NCI-H1930 (cell line): ENCODE results near the gene NTM.

Source experiments
- DNase-seq, 2 experiments: peaks; one replicate each; lab custom pipeline; 2025; lab: John Stamatoyannopoulos, UW

Gene NTM

DNA sequence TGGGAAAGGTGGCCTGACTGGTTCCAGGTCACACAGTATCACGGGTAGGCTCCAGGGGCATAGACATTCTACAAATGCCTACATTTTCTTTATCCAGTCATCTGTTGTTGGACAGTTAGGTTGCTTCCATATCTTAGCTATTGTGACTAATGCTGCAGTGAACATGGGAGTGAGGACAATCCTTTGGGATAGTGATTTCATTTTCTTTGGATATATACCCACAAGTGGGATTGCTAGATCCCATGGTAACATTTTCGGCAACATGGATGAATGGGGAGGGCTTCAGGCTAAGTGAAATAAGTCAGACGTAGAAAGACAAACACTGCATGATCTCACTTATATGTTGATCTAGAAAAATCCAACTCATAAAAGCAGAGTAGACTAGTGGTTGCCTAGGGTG lies 744.3 kb downstream of the NTM start:
- DNase-seq = no peak

DNA sequence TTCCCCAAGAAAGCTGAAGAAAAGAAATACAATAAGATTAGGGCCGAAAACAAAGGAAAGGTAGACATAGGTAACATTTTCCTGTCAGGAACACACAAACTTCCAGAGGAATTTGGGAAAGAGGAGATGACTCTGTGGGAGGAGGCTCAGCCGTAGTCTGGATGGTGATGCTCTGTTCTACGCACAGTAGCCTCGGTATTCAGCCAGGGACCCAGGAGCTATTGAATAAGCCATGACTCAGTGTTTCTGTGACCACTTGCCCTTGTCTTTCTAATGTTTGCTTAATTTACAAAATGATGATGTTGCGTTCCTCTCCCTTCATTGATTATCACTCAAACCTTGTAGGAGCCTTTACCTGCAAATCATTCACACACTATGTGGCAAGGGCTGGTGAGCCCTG lies 745.0 kb downstream of the NTM start:
- DNase-seq = no peak

DNA sequence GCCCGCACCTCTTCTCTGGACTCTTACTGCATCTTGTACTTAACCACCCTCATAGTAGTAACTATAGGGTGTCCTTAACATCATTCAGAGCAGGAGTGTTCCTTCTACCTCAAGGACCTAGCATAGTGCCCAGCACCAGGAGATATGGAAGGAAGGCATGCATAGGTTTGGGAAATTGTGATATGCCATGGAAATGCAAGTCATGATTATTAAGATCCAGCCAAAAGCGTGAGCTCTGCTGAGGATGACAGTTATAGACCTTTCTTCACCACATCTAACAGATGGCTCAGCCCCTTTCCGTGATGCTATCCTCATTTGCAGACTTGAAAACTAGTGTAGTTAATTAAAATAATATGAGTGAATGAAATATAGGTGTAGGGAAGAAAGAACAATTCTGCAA lies 746.1 kb downstream of the NTM start:
- DNase-seq = no peak

DNA sequence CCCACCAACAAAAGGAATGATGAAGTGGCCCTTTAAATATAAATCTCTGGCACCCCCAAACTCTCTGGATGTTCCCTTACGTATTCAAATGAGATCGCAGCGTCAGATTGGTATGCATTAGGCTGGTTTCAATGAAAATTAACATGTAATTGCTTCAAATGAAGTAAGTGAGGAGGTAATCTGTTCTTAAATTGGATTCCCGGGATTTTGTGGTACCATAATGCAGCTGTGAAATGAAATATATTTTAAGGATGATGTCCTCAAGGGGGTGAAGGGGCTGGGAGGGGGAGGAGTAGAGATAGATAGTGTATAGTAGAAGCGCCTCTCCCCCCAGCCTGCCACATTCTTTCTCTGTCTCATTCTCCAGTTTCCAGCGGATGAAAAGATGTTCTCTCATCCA lies 748.2 kb downstream of the NTM start:
- DNase-seq = no peak

DNA sequence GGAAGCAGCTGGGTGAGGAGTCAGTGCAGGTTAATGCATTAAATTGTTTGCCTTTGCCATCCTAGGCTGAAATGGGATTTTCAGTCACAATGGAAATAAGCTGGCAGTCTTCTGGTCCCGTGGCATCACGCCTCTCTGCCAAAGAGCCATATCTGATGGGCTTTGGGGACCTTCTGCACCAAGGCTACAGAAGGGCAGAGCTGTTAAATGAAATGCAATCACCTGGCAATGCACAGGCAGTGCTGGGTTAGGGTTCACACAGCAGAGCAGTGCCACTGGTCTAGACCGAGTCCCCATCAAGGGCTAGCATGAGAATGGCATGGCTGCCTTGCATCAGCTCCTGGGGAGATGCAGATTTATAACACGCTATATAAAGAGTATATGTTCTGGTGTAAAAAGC lies 749.2 kb downstream of the NTM start:
- no peak for DNase-seq

DNA sequence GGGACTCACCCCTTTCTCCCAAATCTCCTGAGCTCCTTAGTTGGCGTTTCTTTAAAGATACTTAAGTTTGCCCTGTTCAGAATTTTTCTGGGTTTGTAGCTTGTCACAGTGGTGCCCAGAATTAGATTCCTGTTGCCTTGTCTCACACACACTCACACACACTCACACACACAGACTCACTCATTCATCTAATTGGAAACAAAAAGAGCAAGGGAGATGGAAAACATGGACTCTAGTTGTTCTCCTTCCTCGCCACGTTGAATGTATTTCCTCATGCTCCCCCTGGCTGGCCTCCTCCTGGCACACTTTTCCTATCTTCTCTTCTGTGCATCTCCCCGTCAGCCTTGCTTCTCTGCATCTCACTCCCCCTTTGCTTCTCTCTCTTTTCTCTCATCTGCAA lies 752.3 kb downstream of the NTM start:
- DNase-seq = no peak

DNA sequence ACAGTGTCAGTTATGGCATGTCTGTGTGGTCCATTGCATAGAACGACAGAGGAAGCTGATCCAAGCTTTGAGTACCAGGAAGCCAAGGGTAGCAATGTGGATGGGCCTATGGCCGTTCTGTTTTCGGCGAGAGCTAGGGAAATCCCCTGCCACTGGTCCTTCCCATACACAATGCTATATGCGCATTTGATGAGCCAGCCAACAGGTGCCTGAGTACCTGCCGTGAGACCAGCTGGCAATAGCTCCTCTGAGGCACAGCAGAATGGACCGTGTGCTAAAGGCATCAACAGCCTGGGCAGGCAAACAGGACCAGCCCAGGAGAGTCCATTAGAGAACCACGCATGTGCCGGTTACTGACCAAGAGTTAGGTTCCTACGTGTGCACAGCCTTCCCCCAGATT lies 753.0 kb downstream of the NTM start:
- DNase-seq = no peak

DNA sequence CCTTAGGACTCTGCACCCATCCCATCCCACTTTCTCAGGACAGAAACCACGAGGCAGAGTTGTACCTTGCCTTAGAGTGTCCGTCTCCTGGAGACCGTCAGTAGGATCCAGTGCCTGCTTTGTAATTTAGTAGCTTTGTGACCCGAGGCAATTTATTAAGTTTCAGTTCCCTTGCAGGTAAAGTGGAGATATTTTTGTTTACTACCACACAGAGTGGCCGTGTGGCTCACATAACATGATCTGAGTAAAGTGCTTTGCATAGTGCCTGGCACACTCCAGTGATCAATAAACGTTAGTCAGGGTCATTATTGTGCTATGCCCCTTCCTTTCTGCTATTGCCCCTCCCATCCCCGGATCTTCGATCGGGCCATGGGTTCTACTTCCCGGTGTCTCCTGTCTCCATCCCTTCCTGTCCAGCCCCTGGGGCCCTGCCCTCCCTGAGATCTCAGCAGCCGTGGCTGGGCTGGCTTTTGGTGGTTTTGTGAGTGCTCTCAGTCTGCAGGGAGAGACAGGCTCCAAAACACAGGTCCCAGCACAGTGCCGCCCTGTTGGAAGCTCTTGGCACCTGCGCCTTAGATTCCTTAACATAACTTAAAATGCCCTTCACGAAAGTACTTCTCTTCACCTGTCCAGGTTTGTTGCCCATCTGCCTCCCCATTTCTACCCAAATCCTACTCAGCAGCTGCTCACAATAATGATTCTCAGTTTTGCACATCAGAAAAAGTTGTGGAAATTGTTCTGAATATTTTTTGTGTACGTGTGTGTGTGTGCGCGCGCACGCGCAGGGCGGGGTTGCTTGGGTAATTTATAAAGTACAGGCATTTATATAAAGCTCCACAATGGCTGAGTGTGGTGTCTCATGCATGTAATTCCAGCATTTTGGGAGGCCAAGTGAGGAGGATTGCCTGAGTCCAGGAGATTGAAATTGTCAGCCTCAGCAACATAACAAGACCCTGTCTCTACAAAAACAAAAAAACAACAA lies 753.7 kb downstream of the NTM start:
- DNase-seq = no peak

DNA sequence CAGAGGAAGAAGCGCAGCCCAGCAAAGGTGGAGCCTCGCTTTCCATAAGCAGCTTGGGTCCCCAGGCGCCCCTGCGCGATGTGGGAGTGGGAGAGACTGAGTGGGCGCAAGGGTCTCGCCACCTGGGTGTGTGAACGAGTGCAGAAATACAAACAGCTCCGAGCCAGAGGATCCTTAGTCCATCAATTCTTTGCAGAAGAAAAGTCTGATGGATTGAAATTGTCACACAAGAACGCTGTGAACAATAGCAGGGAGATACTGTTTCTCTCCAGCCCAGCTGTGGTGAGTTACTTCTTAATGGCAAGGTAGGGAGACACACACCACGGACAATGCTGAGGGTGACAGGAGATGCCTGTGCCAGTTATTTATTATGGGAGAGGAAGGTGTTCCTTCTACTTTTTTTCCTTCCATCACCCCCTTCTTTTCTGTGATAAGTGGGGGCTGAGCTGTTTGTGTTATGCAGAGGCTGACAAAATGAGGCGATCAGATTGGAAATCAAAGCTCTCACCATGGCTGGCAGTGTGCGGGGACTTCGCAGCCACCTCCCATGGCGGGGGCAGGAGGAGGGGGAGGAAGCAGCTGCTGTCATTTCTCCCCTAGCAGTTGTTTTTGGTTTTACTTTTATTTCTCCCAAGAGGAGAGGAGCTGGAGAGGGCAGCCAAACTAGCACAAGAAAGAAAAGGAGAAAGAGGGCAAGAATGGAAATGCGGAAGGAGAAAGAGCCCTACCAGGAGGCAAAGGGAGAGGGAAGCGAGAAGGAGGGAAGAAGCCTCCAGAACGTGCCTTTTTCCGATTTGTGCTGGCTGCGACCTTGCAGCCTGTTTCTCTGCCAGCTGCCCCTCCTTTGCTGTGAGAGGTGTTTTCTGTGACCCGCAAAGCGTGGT lies 755.8 kb downstream of the NTM start:
- DNase-seq = peak in 1 of 2 experiments; percentile 28

DNA sequence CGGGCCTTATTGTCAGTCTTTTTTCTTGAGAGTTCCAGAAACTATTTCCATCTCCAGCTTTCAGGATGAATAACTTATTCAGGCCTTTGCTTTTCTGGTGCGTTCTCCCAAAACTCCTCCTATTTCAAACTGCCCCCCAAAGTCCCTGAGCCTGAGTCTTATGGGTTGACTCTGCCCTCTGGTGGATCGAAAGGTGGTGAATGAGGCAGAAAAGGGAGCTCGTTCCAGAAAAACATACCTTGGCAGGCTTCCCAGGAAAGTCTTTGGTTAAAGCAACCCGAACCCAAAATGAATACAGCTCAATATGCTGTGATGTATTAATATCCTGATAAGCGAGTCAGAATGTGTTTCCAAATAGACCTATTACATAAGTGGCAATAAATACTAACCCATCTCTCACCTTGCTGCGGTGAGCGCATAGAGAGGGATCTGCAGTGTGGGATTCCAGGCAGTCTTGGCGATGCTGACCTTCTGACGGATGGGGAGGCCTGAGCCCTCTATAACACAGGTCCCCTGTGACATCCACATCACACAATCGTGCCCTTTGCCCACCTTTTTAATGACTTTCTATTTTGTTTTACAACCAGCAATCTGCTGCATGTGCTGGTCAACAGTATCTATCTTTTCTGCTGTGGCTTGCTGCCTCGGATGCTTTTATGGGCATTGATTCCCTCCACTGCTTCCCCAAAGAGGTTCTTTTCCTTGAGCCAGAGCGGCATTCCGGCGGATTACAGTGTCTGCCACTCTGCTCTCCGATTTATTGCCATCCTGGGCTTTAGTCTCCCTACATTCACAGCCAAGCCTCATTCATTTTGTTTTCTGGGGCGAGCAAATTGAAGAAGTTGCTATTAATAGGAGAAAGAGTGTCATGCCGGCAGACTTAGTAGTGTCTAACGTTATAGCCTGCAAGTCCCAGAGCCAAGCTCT lies 756.8 kb downstream of the NTM start:
- peak in 1 of 2 experiments; percentile 32 for DNase-seq

DNA sequence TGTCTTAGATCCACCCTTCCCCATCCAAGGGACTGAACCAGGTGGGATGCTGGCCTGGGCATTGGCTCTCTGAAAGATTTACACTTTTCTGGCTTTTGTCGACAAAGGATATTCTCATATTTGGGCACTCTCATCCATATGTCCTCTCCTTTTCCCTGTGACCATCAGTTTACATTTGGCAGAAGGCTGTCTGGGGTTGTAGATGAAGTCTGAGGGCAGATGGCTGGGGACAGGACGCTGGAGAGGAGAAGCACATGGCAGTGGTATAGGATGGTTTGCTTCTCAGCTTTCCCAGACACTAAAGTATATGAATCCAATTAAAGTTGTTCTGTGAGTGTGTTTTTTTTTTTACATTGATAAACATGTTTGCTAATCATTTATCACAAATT lies 757.5 kb downstream of the NTM start:
- no peak for DNase-seq

DNA sequence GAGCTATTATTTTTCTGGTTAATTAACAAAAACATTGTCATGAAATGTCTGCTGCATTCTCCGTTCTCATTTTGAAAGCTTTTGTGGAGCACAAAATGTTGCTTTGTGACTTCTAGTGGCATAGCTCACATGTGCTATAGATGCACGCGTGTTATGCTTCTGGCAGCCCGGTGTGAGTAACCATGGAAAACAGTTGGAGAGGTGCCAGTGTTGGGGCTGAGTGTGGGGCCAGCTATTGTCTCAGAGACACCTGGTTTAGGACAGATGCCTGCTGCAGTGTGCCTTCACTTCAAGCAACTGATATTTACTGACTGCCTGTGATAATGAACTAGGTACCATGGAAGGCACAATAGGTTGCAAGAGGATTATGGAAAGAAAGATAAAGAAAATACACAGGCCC lies 760.6 kb downstream of the NTM start:
- peak; percentile 27 to 52 for DNase-seq

DNA sequence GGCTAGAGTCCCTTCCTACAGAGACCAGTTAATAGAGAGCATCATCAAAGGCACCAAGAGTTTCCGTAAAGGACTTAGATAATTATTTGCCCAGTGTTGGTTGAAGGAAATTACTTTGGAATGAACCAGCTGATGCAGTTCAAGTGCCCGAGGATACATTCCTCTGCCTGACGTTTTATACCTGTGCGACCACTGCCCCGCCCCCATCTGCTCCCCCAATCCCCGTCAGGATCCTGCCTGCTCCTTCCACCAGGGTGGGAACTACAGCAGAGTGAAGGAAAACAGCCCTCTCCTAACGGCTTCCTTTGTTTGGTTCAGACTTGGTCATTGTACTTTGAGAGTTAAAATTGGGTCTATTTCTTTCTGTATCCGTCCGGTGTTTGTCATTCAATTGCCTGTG lies 761.5 kb downstream of the NTM start:
- no peak for DNase-seq

DNA sequence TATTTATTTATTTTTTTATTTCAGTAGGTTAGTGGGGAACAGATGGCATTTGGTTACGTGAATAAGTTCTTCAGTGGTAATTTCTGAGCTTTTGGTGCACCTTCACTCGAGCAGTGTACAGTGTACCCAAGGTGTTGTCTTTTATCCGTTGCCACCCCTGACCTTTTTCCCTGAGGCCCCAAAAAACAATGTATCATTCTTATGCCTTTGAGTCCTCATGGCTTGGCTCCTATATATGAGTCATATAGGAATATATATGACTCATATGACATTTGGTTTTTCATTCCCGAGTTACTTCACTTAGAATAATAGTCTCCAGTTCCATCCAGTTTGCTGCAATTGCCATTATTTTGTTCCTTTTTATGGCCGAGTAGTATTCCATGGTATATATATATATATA lies 763.9 kb downstream of the NTM start:
- no peak for DNase-seq

DNA sequence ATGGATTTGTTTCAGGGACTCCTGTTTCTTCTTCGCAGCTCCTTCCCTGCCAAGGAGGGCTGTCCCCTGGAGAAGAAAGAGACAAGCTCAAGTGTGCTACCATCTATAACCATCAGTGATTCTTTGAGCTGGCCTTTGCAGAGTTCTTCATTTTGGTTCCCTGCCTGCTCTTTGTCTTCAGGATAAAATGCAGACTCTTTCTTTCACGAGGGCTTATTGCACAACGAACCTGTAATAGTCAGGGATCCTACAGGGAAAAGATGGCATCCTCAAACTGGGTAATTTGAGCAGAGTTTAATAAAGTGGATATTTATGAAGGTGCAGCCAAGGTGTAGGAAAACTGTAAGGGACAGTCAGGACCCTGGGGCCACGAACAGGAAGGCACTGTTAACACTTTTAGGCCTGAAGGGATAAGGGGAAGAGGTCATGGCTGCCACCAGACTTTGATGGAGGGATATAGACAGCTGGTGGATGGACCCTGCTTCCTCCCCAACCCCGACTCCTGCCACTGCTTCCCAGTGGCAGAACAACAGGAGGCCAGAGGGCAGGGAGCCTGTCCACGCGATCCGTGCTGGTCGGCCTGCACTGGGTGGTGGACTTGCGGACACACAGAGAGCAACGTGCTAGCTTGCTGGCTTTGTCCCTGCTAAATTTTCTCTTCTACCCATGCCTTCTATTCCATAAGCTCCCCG lies 767.0 kb downstream of the NTM start:
- DNase-seq = no peak

DNA sequence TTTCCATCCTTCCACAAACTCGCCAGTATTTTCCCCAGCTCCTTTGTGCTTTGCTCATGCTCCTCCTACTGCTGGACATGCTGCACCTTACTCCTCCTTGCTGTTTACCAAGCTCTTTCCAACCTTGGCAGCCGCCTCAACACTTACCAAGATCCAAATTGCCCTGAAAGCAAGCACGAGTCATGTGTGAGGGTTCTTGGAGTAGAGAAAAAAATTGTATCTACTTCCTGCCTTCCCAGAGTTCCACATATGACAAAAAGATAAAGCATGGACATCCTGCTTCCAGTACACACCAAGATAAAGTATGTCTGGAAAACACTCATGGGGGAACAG lies 767.5 kb downstream of the NTM start:
- no peak for DNase-seq

DNA sequence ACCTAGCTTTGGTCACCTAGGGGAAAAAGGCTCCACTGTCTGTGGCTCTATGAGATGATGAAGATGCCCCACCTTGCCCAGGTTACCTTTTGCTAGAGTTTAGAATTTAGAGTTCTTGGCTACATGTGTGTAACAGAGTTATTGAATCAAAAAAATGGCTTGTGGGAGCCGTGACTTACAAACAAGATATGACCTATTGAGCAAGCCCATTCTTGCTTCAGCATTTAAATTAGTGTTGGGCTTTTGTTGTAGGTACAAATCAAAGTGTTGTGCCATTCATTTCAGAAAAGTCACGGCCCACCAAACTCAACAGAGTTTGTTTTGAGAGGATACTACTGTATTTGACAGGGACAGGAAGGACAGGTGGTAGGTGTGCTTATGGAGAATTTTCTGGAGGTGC lies 768.8 kb downstream of the NTM start:
- DNase-seq = no peak

DNA sequence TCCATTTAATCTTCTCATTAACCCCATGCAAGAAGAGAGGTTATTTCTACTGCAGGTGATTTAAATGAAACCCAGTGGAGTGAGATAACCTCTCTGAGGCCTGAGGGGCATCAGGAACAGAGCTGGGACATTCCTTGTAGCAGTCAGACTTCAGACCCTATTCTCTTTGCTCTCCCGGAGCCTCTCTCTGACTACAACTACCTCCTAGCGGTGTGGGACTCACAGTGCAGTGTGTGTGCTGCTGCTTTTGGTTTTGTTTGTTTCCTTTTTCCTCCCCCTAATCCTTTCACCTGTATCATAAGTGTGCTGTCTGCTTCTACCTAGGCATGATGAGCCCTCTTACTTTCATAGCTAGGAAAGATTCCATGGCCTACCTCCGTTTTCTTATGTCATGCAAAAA lies 769.6 kb downstream of the NTM start:
- no peak for DNase-seq

DNA sequence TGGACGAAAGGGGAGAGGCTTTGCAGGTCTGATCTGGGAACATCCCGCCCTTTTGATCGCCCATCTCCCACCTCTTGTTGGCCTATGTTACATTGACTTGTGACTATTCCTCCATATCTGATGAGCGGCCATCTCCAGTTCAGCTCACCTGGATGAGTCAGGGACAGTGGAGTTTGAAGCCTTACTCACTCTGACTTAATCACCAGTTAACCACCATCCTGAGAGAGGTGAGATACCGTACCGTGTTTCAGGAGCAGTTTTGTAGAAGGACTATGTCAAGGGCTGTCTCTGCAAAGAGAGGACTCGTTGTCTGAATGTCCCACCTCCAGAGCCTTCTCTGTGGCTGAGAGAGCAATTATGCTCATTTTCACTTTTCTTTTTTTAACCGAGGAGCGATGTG lies 771.7 kb downstream of the NTM start:
- no peak for DNase-seq

DNA sequence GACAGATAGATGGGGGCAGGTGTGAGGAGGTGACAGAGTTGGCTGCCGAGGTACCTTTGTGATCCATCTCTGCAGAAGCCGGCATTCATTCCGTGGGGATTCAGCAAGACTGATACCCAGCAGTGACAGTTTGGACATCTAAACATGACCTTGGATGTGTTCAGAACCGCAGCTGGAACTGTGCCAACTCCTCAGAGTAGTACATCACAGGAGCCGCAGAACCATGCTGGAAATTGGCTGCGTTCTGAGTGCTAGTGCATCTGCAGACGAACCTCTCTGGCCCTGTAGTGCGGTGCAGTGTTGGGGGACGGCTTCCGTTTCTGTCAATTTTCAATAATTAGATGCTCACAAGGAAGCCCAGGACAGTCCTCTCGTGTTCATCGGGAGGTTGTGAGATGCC lies 772.1 kb downstream of the NTM start:
- no peak for DNase-seq

DNA sequence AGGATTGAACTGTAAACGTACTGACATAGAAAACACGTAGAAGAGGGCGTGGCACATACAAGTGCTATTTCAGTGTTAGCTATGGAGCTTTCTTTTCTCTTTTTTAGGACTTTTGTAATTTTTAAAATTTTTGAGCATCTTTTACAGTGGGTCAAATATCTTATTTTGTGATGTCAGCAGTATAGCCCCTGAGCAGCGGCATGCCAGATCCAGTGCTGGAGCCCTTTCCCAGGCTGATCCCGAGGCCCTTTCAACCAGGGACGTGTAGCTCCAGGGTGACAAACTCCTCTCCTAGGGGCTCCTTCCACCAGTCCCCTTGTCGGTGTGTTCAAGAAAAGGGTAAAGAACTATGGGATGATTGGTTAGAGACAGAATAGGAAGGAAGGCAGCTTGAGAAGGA lies 777.0 kb downstream of the NTM start:
- DNase-seq = no peak

DNA sequence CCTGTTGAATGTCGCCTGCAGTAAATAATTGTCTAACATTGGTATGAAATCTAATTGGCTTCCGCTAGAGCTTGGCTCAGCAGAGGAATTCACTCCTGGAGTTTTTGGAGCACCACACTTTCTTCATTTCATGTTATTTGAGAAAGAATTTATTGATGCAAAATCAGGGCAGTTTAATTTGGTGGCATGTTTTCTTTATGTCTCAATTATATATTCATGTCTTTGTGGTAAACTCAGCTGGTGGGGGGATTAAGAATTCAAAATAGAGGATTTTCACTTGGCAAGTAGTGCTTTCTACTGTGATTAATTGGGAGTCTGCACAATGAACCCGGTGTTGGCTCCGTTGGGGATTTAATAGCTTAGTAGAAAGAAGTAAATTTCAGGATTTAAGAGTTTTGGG lies 784.4 kb downstream of the NTM start:
- no peak for DNase-seq
